Prostate gland (tissue), 2 donors: Measurements from ENCODE around the gene SHLD2.

ENCODE experiments used
- CTCF ChIP-seq, 4 experiments: fragments of 200-600 bp in 2 of 4; fragments of 450-650 bp in 2 of 4; sonication (generic) in 2 of 4; IDR thresholded peaks; 1 replicate in 3 of 4; 2 replicates in 1 of 4; pipeline ENCODE4 v1.5.1; 2016 to 2019; ENCODE audit warnings: antibody characterized with exemption in 4 of 4, mild to moderate bottlenecking in 2 of 4, moderate library complexity in 2 of 4
- POLR2A ChIP-seq: fragments of 450-650 bp; IDR thresholded peaks from one replicate; pipeline ENCODE4 v1.6.1; 2016; ENCODE audit warnings: antibody characterized with exemption, mild to moderate bottlenecking
- POLR2AphosphoS5 ChIP-seq: sonication (generic); formaldehyde crosslinking; IDR thresholded peaks from one replicate; pipeline ENCODE4 v1.6.1; 2017; ENCODE audit warnings: antibody characterized with exemption

DNA sequence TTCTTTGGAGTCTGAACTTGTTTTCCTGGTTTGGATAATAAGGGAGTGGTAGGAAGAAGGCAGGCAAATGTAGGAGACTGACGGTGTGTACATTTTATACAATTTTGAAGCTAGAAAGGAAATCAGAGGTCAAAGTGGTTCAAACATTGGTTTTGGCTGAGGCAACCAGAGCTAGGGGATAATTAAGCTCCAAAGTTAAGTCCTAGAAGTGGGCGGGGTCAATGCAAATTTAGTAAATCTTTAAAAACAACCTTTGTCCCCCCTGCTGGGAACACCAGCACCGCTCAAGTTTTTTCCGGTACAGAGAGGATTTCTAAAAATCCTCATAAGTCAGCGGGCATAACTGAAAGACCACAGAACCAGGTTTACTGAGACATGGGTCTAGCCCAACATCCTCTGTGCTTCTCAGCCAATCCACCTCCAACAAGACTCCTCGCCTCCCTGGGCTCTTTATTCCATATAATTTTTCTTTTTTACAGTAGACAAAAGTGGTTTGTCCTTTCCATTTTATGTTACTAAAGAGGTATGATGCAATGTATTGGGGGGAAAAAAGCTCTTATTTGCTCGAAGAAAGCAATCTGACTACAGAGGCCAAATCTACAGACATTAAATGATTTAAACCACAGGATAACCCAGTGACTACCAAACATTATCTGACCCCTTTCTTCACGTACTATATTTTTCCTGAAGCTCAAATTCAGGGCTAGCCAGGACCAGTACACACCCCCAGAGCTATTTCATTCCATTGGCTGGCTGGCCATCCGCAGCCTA, 2.0 kb upstream of the SHLD2 start:
- TF ChIP-seq CTCF (IDR thresholded peaks at IDR 0.05) = no peak
- TF ChIP-seq POLR2AphosphoS5 = no peak
- no peak for TF ChIP-seq POLR2A
